Right ventricle myocardium inferior (tissue), 1 donor: Measurements from ENCODE around the gene EXD3. TPM values are rescaled to one million over a fixed set of nuclear protein-coding genes. Genes with fewer than 3 reads are reported as not detected.
"Not testable (repeated sequence)": the region's sequence is repeated elsewhere in the genome, so short reads cannot be mapped to it uniquely, and the experiment has no call there.

ENCODE experiments used
- ATAC-seq: fragments of 200-7000 bp; cut with Tn5 transposase; one replicate; pipeline ENCODE4 v1.9.1; 2020; ENCODE audit warnings: mild to moderate bottlenecking, moderate library complexity
- DNase-seq: peaks from one replicate; pipeline ENCODE4 v3.0.0; 2021; ENCODE audit errors: missing footprints
- intact Hi-C: fragments of 100-400 bp; cut with DNase I; formaldehyde crosslinking; loops from one replicate; pipeline ENCODE4 v1.11.0; 2022
- total RNA-seq: library from RNA; stranded (reverse); fragmentation: NEBNext Ultra II Directional; extraction: Animal tissue kit (Norgen Biotek cat#: 25700); gene quantifications from one replicate; pipeline ENCODE4 v1.2.1, GENCODE V29; 2021
- donor health status: DM: no; HTN: yes; CAD: no; lungs with severe emphysema.

The EXD3 gene
- total RNA-seq, 1 donor from 2014 or later, result 6.8 TPM

- no peak for ATAC-seq
- DNase-seq, result no peak
- intact Hi-C loops, result no loop called here
Measured at GRCh38 chr9:137347928-137348327, 75.0 kb downstream of the EXD3 start.

- intact Hi-C loops, result no loop called here
- ATAC-seq (no peak), DNase-seq (no peak)
Measured at GRCh38 chr9:137342482-137342881, 80.5 kb downstream of the EXD3 start.

- no peak for ATAC-seq
- DNase-seq, result no peak
- intact Hi-C loops, result no loop called here
Measured at GRCh38 chr9:137341227-137341626, 81.7 kb downstream of the EXD3 start.

- ATAC-seq, intact Hi-C loops, DNase-seq: not testable (repeated sequence)
Measured at GRCh38 chr9:137339908-137340462, 83.0 kb downstream of the EXD3 start.

- ATAC-seq (no peak), DNase-seq (no peak)
- intact Hi-C loops, result no loop called here
Measured at GRCh38 chr9:137339045-137339907, 83.7 kb downstream of the EXD3 start.

GRCh38 chr9:137336735-137337134 lies 86.2 kb downstream of the EXD3 start:
- DNase-seq (no peak), ATAC-seq (no peak)
- intact Hi-C loops, result no loop called here

GRCh38 chr9:137333016-137333671 lies 89.8 kb downstream of the EXD3 start:
- DNase-seq (no peak), ATAC-seq (no peak)
- intact Hi-C loops, result no loop called here

GRCh38 chr9:137331929-137332328 lies 91.0 kb downstream of the EXD3 start:
- intact Hi-C loops, result no loop called here
- no peak for ATAC-seq
- DNase-seq, result no peak

GRCh38 chr9:137330689-137331088 lies 92.3 kb downstream of the EXD3 start:
- ATAC-seq (no peak), DNase-seq (no peak)
- intact Hi-C loops, result no loop called here

- ATAC-seq, DNase-seq, intact Hi-C loops: not testable (repeated sequence)
Measured at GRCh38 chr9:137329590-137329989, 93.4 kb downstream of the EXD3 start.

GRCh38 chr9:137327641-137328550 lies 95.1 kb downstream of the EXD3 start:
- DNase-seq, intact Hi-C loops, ATAC-seq: not testable (repeated sequence)

GRCh38 chr9:137326445-137327065 lies 96.4 kb downstream of the EXD3 start:
- ATAC-seq (no peak), DNase-seq (no peak)
- intact Hi-C loops, result no loop called here

- intact Hi-C loops, result no loop called here
- no peak for DNase-seq
- no peak for ATAC-seq
Measured at GRCh38 chr9:137325799-137326198, 97.2 kb downstream of the EXD3 start.

- intact Hi-C loops, result no loop called here
- no peak for DNase-seq
- ATAC-seq, result no peak
Measured at GRCh38 chr9:137325124-137325523, 97.8 kb downstream of the EXD3 start.

GRCh38 chr9:137323531-137324331 lies 99.2 kb downstream of the EXD3 start:
- ATAC-seq, result no peak
- intact Hi-C loops, result no loop called here
- no peak for DNase-seq

- ATAC-seq, result no peak
- DNase-seq, result no peak
- intact Hi-C loops, result no loop called here
Measured at GRCh38 chr9:137321726-137322361, 101.1 kb downstream of the EXD3 start.
